IMR-90 (cell line): ENCODE results near the gene NTRK3.

Experiments used
- BHLHE40 ChIP-seq: fragments of 150-350 bp; IDR thresholded peaks from 2 replicates; pipeline ENCODE4 v1.6.1; 2016; ENCODE audit warnings: mild to moderate bottlenecking, low read depth, low read length
- CEBPB ChIP-seq: IDR thresholded peaks from 2 replicates; pipeline ENCODE4 v1.6.1; 2012; ENCODE audit warnings: low read depth, low read length, improper control_type of control experiment
- CHD1 ChIP-seq: IDR thresholded peaks from 2 replicates; pipeline ENCODE4 v1.6.1; 2012; ENCODE audit warnings: low read depth, low read length, improper control_type of control experiment
- CTCF ChIP-seq: conservative IDR thresholded peaks from 2 replicates; pipeline ENCODE4 v1.5.1; 2012; ENCODE audit warnings: mild to moderate bottlenecking, low read depth, low read length, improper control_type of control experiment
- ELK1 ChIP-seq: fragments of 150-350 bp; IDR thresholded peaks from 2 replicates; pipeline ENCODE4 v1.6.1; 2016; ENCODE audit warnings: low read depth, mild to moderate bottlenecking, low read length, moderate library complexity, borderline replicate concordance
- FOS ChIP-seq: fragments of 150-350 bp; IDR thresholded peaks from 2 replicates; pipeline ENCODE4 v1.6.1; 2016; ENCODE audit warnings: low read depth, low read length
- MAFK ChIP-seq: IDR thresholded peaks from 2 replicates; pipeline ENCODE4 v1.6.1; 2012; ENCODE audit warnings: low read depth, low read length, improper control_type of control experiment
- MXI1 ChIP-seq: IDR thresholded peaks from 2 replicates; pipeline ENCODE4 v1.6.1; 2012; ENCODE audit warnings: low read depth, mild to moderate bottlenecking, low read length, moderate library complexity, borderline replicate concordance
- POLR2A ChIP-seq: IDR thresholded peaks from 2 replicates; pipeline ENCODE4 v1.6.1; 2012; ENCODE audit warnings: mild to moderate bottlenecking, low read depth, low read length
- RAD21 ChIP-seq: IDR thresholded peaks from 2 replicates; pipeline ENCODE4 v1.6.1; 2012; ENCODE audit warnings: low read length, improper control_type of control experiment
- RFX5 ChIP-seq: IDR thresholded peaks from 2 replicates; pipeline ENCODE4 v1.8.0; 2012; ENCODE audit warnings: low read depth, mild to moderate bottlenecking, low read length, moderate library complexity
- SMC3 ChIP-seq: fragments of 150-350 bp; IDR thresholded peaks from 2 replicates; pipeline ENCODE4 v1.6.1; 2016; ENCODE audit warnings: low read depth, mild to moderate bottlenecking, antibody characterized with exemption, low read length, moderate library complexity
- TF ChIP-seq, protein P1 (sequence below): fragments of 150-350 bp; IDR thresholded peaks from 2 replicates; pipeline ENCODE4 v1.6.1; 2017; ENCODE audit warnings: mild to moderate bottlenecking, antibody characterized with exemption, low read length, low read depth

- no peak for TF ChIP-seq FOS
- TF ChIP-seq SMC3: no peak
- TF ChIP-seq, protein P1, sequence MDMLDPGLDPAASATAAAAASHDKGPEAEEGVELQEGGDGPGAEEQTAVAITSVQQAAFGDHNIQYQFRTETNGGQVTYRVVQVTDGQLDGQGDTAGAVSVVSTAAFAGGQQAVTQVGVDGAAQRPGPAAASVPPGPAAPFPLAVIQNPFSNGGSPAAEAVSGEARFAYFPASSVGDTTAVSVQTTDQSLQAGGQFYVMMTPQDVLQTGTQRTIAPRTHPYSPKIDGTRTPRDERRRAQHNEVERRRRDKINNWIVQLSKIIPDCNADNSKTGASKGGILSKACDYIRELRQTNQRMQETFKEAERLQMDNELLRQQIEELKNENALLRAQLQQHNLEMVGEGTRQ: no peak
- TF ChIP-seq CTCF: no peak
- TF ChIP-seq RAD21: no peak
- no peak for TF ChIP-seq MXI1
- no peak for TF ChIP-seq POLR2A
- no peak for TF ChIP-seq CHD1
- no peak for TF ChIP-seq MAFK
- TF ChIP-seq RFX5: no peak
- peak; percentile 78 for TF ChIP-seq CEBPB
- no peak for TF ChIP-seq ELK1
- no peak for TF ChIP-seq BHLHE40
These were observed 383.0 kb downstream of the NTRK3 start for GRCh38 chr15:87873516-87873915.
